Germinal center (tissue), 1 donor: ENCODE measurements around the gene SPPL2C.

ENCODE experiments used
- DNase-seq: peaks from one replicate; pipeline ENCODE4 v3.0.0; 2012; ENCODE audit warnings: mixed read lengths, low spot score

SPPL2C gene

GRCh38 chr17:45828582-45829133, 16.0 kb upstream of the SPPL2C start:
- DNase-seq: no peak

DNA sequence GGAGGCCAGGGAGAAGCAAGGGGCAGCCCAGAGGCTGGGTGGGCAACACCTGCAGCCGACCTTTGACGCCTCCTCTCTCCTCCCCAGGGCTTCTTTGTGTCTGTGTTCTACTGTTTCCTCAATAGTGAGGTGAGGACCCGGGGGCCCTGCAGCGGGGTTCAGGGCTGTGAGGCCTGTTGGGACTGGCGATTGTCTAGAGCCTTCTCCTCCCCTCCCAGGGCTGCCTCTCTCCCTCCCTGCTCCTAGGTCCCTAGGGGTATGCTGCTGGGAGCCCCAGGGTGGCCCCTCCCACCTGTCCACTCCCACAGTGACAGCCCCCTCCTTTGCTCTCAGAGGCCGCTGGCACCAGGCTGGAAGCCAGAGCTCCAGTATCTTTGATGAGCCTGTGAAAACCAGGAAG, 10.8 kb upstream of the SPPL2C start:
- DNase-seq: no peak

GRCh38 chr17:45834471-45835396, 9.9 kb upstream of the SPPL2C start:
- no peak for DNase-seq

DNA sequence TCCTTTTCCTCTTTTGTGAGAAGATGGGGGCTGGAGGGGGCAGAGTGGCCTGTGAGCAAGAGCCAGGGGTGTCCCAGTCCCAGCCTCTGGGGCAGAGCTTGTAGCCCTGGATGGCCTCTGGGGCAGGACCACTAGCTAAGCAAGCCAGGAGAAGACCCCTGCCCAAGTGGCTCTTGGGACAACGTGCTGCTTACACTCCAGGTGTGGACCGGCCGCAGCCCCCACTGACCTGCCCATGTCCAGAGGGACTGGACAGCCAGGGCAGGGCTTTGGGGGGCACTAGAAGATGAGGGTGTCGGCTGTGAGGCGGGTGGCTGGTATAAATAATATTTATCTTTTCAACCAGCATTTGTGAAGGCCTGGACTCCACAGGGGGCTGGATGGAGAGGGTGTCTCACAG, 9.2 kb upstream of the SPPL2C start:
- DNase-seq: no peak

GRCh38 chr17:45836047-45837044, 8.3 kb upstream of the SPPL2C start:
- DNase-seq: no peak

DNA sequence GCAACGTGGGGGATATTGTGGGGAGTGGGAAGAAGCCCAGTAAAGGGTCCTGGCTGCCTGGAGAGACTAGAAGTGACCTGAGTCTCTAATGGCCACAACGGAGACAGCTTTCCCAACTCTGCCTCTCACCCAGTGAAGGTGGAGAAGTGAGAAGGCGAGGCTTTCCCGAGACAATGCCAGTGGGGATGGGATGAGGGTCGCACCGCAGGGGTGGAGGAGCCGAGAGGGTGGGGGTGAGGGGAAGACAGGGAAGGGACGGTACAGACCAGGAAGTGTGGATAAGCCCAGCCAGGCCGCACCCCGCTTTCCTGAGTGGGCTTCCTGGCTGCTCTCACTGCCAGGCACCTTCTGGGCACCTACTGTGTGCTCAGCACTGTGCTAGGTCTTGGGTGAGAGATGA, 7.5 kb upstream of the SPPL2C start:
- no peak for DNase-seq

DNA sequence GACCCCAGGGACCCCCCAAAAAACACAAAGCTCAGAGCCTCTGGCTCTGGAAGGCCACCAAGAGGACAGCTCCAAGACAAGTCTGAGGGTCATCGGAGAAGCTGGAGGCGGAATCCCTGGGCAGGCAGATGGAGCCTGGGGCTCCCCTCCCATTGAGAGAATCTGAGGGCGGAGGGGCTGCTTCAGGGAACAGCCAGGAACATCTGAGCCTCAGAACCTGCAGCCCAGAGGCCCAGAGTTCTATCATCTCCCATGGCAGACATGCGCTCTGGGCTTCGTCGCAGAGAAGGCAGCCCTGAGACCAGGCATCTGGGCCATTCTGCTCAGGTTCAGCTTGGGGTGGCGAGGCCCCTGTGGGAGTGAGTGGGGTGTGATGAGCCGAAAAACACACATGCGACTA, 7.1 kb upstream of the SPPL2C start:
- DNase-seq: no peak

DNA sequence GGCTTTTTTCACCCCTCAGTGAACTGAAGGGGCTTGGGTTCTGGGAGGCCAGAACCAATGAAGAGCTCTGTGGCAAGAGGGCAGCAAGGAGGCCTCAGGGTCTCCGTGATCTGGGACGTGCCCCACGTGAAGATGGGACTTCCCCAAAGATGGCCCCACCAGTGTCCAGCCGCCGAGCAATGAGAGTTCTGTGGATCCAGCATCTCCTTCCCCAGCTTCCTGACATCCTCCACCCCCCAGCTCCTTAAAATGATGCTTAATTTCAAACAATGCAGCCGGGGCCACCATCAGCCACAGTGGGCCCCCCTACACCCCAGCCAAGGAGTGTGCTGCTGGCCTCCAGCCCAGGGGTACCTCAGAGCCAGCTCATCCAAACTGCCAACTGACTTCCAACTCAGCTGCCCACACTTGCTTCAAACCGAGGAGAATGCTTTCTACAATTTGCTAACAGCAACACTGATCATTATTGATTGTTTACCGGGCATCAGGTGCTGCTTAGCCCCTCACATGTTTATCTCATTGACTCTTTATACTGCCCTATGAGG, 5.9 kb upstream of the SPPL2C start:
- no peak for DNase-seq

GRCh38 chr17:45839442-45839841, 5.2 kb upstream of the SPPL2C start:
- DNase-seq: no peak

DNA sequence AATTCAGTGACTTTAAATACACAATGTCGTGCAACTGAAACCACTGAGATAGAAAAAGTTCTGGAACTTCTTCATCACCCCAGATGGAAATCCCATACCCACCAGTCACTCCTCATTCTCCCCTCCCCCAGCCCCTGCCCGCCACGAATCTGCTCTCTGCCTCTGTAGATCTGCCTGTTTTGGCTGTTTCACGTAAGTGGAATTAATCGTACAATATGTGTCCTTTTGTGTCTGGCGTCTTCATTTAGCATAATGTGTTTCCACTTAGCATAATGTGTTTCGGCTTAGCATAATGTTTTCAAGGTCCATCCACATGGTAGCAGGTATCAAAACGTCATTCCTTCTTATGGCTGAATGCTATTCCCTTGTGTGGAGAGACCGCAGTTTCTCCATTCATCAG, 3.5 kb upstream of the SPPL2C start:
- no peak for DNase-seq

- DNase-seq: no peak
These were observed 2.7 kb upstream of the SPPL2C start for GRCh38 chr17:45841883-45842525.

DNA sequence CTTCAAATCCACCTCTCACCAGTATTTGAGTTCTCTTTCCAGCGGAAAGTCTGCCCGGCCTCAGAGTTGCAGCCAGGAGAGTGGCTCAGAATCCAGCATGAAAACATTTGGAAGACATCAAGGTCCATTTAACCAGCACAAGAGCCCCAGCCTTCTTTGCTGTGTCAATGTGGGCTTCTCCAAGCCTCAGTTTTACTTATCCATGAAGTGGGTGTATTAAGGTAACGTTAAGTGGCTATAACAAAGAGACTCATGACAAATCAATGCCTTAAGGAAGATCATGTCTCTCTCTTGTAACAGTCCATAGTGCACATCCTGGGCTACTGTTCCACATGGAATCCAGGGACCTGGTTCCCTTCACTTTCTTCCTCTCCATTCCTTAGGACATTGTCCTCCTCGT, 959 bp upstream of the SPPL2C start:
- no peak for DNase-seq

DNA sequence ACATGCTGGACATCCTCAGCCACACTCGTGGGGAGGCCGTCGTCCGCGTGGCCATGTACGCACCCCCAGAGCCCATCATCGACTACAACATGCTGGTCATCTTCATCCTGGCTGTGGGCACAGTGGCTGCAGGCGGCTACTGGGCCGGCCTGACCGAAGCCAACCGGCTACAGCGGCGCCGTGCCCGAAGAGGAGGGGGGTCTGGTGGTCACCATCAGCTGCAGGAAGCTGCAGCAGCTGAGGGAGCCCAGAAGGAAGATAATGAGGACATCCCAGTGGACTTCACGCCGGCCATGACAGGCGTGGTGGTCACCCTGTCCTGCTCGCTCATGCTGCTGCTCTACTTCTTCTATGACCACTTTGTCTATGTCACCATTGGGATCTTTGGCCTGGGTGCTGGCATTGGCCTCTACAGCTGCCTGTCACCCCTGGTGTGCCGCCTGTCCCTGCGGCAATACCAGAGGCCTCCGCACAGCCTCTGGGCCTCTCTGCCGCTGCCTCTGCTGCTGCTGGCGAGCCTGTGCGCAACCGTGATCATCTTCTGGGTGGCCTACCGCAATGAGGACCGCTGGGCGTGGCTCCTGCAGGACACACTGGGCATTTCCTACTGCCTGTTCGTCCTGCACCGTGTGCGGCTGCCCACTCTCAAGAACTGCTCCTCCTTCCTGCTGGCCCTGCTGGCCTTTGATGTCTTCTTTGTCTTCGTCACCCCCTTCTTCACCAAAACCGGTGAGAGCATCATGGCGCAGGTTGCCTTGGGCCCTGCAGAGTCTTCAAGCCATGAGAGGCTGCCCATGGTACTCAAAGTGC, 900 bp downstream of the SPPL2C start:
- DNase-seq: no peak

DNA sequence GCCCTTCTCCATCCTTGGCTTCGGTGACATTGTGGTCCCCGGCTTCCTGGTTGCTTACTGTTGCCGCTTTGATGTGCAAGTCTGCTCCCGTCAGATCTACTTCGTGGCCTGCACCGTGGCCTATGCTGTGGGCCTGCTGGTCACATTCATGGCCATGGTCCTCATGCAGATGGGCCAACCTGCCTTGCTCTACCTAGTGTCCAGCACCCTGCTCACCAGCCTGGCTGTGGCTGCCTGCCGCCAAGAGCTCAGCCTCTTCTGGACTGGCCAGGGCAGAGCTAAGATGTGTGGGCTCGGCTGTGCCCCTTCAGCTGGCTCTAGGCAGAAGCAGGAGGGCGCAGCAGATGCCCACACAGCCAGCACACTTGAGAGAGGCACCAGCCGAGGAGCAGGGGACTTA, 1.5 kb downstream of the SPPL2C start:
- no peak for DNase-seq

DNA sequence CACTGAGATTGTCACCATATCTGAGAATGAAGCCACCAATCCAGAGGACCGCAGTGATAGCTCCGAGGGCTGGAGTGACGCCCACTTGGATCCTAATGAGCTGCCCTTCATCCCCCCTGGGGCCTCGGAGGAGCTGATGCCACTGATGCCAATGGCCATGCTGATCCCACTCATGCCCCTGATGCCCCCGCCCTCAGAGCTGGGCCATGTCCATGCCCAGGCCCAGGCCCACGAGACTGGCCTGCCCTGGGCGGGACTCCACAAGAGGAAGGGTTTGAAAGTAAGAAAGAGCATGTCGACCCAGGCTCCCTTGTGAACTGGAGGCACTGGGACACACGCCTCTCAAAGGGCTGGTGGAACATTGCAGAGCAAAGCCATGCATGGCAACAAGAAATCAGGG, 2.0 kb downstream of the SPPL2C start:
- no peak for DNase-seq

DNA sequence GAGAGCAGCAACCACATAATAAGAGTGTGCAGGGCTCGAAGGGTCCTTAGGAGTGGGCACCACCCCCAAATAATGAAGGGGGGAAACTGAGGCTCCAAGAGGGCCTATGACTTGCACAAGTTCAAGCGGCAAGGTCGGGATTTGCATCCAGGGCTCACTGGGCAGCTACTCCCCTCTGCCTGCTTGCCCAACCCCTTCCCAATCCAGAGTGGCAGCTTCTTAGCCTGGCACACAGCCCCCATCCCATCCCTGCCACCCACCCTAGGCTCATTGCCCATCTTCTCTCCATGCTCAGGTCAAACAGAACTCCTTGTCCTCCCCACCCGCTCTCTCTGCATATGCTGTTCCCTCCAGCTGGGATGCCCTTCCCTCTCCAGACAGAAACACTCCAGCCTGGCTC, 2.4 kb downstream of the SPPL2C start:
- DNase-seq: no peak

DNA sequence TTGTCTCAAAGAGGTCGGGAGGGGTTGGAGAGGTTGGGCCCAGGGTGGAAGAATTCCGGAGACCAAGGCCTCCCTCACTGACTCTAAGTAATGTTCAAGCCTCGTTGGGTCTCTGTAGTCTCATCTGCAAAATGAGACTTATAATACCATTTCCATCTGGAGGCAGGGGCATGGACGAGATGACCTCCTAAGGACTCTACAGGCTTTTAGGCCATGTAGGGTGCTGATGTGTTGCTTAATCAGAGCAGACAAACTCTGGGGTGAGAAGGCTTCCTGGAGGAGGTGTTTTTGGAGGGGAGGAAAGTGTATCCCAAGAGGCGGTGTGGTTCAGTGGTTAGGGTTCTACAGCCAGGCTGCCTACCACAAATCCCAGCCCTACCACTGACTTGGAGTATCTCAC, 3.1 kb downstream of the SPPL2C start:
- DNase-seq: no peak

GRCh38 chr17:45848405-45848804, 3.7 kb downstream of the SPPL2C start:
- DNase-seq: no peak

DNA sequence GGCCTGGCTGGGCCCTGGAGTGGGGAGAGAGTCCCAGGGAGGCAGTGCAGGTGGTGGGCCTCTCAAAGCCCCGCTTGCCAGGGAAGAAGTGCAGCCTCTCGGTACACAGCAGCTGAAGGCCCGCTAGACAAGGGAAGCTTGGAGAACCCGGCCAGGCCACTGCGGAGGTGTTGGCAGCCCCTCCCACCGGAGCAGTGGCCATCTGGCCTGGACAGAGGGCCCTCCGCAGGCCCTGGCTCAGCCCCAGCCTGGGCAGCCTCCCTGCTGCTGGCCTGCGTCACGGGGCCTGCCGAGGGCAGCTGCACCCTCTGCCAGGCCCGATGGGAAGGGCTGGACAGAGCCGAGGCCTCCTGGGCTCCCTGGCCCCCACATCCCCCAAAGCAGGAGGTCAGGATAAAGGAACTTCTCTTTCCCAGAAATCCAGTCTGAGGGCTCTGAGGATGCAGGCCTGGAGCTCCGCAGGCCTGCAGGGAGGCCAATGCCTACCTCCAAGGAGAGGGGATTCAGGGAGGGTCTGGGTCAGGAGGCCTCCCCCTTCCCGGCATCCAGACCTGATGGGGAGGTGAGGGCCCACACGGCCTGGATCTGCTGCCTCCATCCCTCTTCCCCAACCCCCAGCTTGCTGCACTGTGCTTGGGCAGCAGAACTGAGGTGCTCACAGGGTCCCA, 4.3 kb downstream of the SPPL2C start:
- no peak for DNase-seq

- DNase-seq: no peak
These were observed 4.9 kb downstream of the SPPL2C start for GRCh38 chr17:45849536-45849990.
